HCT116 (cell line): ENCODE results near the gene VAV1. TPM values are rescaled to one million over a fixed set of nuclear protein-coding genes. Genes with fewer than 3 reads are reported as not detected.

ENCODE experiments used
- ATAC-seq: fragments of 200-7000 bp; cut with Tn5 transposase; 2 replicates; pipeline ENCODE4 v1.9.1; 2020; ENCODE audit warnings: mild to moderate bottlenecking, moderate library complexity
- BruUV-seq: library from RNA; stranded (reverse); fragments of 400-500 nt; replicated peaks from 2 replicates; lab custom pipeline; 2021; lab: Mats Ljungman, UMichigan
- CTCF ChIA-PET: fragments of 300-600 bp; sonication (Branson Sonifier 250); formaldehyde crosslinking; loops from one replicate; lab custom pipeline; 2021; ENCODE audit warnings: antibody characterized with exemption; lab: Charles Lee
- POLR2A ChIA-PET: fragments of 300-600, 350-600 bp; sonication (Branson Sonifier 250); formaldehyde crosslinking; loops from one replicate; lab custom pipeline; 2021; ENCODE audit warnings: antibody characterized with exemption; lab: Charles Lee
- RAD21 ChIA-PET, 2 experiments: fragments of 300-600 bp; sonication (Branson Sonifier 250); formaldehyde crosslinking; loops; one replicate each; lab custom pipeline; 2023; ENCODE audit warnings: low total read pairs in 2 of 2; ENCODE audit not compliant: uncharacterized antibody in 2 of 2, unreplicated experiment in 2 of 2, low non-redundant PET in 1 of 2; lab: Charles Lee
- DNase-seq: peaks from one replicate; pipeline ENCODE4 v3.0.0-alpha.2; 2010; ENCODE audit warnings: low read depth, low spot score
- H2AFZ ChIP-seq: fragments of 200-600 bp; shearing (Covaris generic), sonication (generic); 2 replicates; pipeline ENCODE4 v1.6.1; 2017; ENCODE audit warnings: low read depth, mixed run types, mixed read lengths, antibody characterized with exemption, low read length; ENCODE audit not compliant: poor library complexity, severe bottlenecking
- H3K27ac ChIP-seq: 2 replicates; pipeline ENCODE4 v1.5.1; 2012; ENCODE audit warnings: low read depth, low read length
- H3K27me3 ChIP-seq: fragments of 200-600 bp; sonication (generic); 2 replicates; pipeline ENCODE4 v1.6.1; 2016; ENCODE audit warnings: mixed run types, low read length, mixed read lengths; ENCODE audit not compliant: insufficient read depth
- H3K36me3 ChIP-seq, 2 experiments: fragments of 200-500 bp in 1 of 2; fragments of 200-600 bp in 1 of 2; sonication (Bioruptor generic) in 1 of 2; sonication (generic) in 1 of 2; 2 replicates each; pipeline versions ENCODE4 v1.5.1 to v1.6.1; 2014 to 2016; ENCODE audit warnings: low read length in 2 of 2, inconsistent platforms in 1 of 2, mixed read lengths in 1 of 2, mixed run types in 1 of 2; ENCODE audit not compliant: insufficient read depth in 2 of 2, control insufficient read depth in 1 of 2
- H3K4me1 ChIP-seq, 2 experiments: fragments of 200-600 bp in 1 of 2; sonication (generic) in 1 of 2; 2 replicates each; pipeline versions ENCODE4 v1.5.1 to v1.6.1; 2012 to 2017; ENCODE audit warnings: low read length in 2 of 2, inconsistent platforms in 1 of 2, mild to moderate bottlenecking in 1 of 2, mixed read lengths in 1 of 2, mixed run types in 1 of 2, moderate library complexity in 1 of 2; ENCODE audit not compliant: insufficient read depth in 2 of 2, control insufficient read depth in 1 of 2
- H3K4me2 ChIP-seq: fragments of 200-600 bp; sonication (generic); 2 replicates; pipeline ENCODE4 v1.6.1; 2017; ENCODE audit warnings: mixed run types, low read length, mixed read lengths
- H3K4me3 ChIP-seq, 2 experiments: fragments of 200-600 bp in 1 of 2; sonication (generic) in 1 of 2; replicated peaks in 1 of 2; 2 replicates each; pipeline ENCODE4 v1.5.1; 2011 to 2016; ENCODE audit warnings: low read length in 2 of 2, control low read depth in 1 of 2, low read depth in 1 of 2, mild to moderate bottlenecking in 1 of 2, mixed read lengths in 1 of 2, mixed run types in 1 of 2
- H3K79me2 ChIP-seq: fragments of 200-600 bp; sonication (generic); 2 replicates; pipeline ENCODE4 v1.6.1; 2017; ENCODE audit warnings: mild to moderate bottlenecking, mixed run types, low read length, moderate library complexity, mixed read lengths; ENCODE audit not compliant: insufficient read depth
- H3K9ac ChIP-seq: fragments of 200-600 bp; sonication (generic); 2 replicates; pipeline ENCODE4 v1.6.1; 2016; ENCODE audit warnings: low read length, mixed read lengths
- H3K9me2 ChIP-seq: fragments of 200-600 bp; sonication (generic), shearing (Covaris generic); 2 replicates; pipeline ENCODE4 v1.6.1; 2017; ENCODE audit warnings: mixed run types, mild to moderate bottlenecking, moderate library complexity; ENCODE audit not compliant: insufficient read depth
- H3K9me3 ChIP-seq, 2 experiments: fragments of 200-500 bp in 1 of 2; fragments of 200-600 bp in 1 of 2; sonication (Bioruptor generic) in 1 of 2; sonication (generic) in 1 of 2; 2 replicates each; pipeline ENCODE4 v1.6.1; 2014 to 2017; ENCODE audit warnings: low read length in 2 of 2, mixed read lengths in 2 of 2, inconsistent platforms in 1 of 2, low read depth in 1 of 2, mild to moderate bottlenecking in 1 of 2, mixed run types in 1 of 2, moderate library complexity in 1 of 2; ENCODE audit not compliant: control insufficient read depth in 1 of 2, insufficient read depth in 1 of 2
- H4K20me1 ChIP-seq: fragments of 200-600 bp; sonication (generic), shearing (Covaris generic); 2 replicates; pipeline ENCODE4 v1.6.1; 2017; ENCODE audit warnings: mixed run types, mild to moderate bottlenecking, moderate library complexity; ENCODE audit not compliant: insufficient read depth
- CBX3 ChIP-seq: IDR thresholded peaks from 2 replicates; pipeline ENCODE4 v1.6.1; 2012; ENCODE audit warnings: low read depth
- CEBPB ChIP-seq: IDR thresholded peaks from 2 replicates; pipeline ENCODE4 v1.6.1; 2012; ENCODE audit warnings: low read depth
- CTCF ChIP-seq, 3 experiments: fragments of 200-600 bp in 1 of 3; sonication (generic) in 1 of 3; IDR thresholded peaks in 2 of 3; conservative IDR thresholded peaks in 1 of 3; 2 replicates each; pipeline ENCODE4 v1.5.1; 2012 to 2017; ENCODE audit warnings: low read depth in 2 of 3, low read length in 2 of 3, antibody characterized with exemption in 1 of 3, borderline replicate concordance in 1 of 3, control low read depth in 1 of 3, mild to moderate bottlenecking in 1 of 3, mixed read lengths in 1 of 3, mixed run types in 1 of 3, moderate library complexity in 1 of 3; ENCODE audit not compliant: insufficient read depth in 1 of 3
- EGR1 ChIP-seq: IDR thresholded peaks from 2 replicates; pipeline ENCODE4 v1.6.1; 2012; ENCODE audit warnings: low read depth
- ELF1 ChIP-seq: IDR thresholded peaks from 2 replicates; pipeline ENCODE4 v1.6.1; 2012; ENCODE audit warnings: low read depth, borderline replicate concordance
- EZH2 ChIP-seq: fragments of 200-600 bp; sonication (generic); IDR thresholded peaks from 2 replicates; pipeline ENCODE4 v1.6.1; 2017; ENCODE audit warnings: antibody characterized with exemption, mixed run types
- EZH2phosphoT487 ChIP-seq: fragments of 200-600 bp; IDR thresholded peaks from 2 replicates; pipeline ENCODE4 v1.6.1; 2018; ENCODE audit warnings: antibody characterized with exemption, borderline replicate concordance
- FOSL1 ChIP-seq: IDR thresholded peaks from 2 replicates; pipeline ENCODE4 v1.6.1; 2012; ENCODE audit warnings: low read depth
- JUND ChIP-seq: IDR thresholded peaks from 2 replicates; pipeline ENCODE4 v1.6.1; 2012
- MAX ChIP-seq: IDR thresholded peaks from 2 replicates; pipeline ENCODE4 v1.6.1; 2012
- POLR2A ChIP-seq: IDR thresholded peaks from 2 replicates; pipeline ENCODE4 v1.7.0; 2011; ENCODE audit warnings: borderline replicate concordance; ENCODE audit not compliant: insufficient read depth, insufficient read length; ENCODE audit errors: extremely low read depth
- POLR2AphosphoS5 ChIP-seq: IDR thresholded peaks from 2 replicates; pipeline ENCODE4 v1.6.1; 2011; ENCODE audit warnings: mild to moderate bottlenecking, low read depth, low read length, moderate library complexity
- RAD21 ChIP-seq: IDR thresholded peaks from 2 replicates; pipeline ENCODE4 v1.6.1; 2012; ENCODE audit warnings: low read depth, mild to moderate bottlenecking
- REST ChIP-seq: IDR thresholded peaks from 2 replicates; pipeline ENCODE4 v1.6.1; 2012; ENCODE audit warnings: low read depth
- SIN3A ChIP-seq: IDR thresholded peaks from 2 replicates; pipeline ENCODE4 v1.6.1; 2012; ENCODE audit warnings: low read depth
- SP1 ChIP-seq: IDR thresholded peaks from 2 replicates; pipeline ENCODE4 v1.6.1; 2012; ENCODE audit warnings: low read depth
- SRF ChIP-seq: IDR thresholded peaks from 2 replicates; pipeline ENCODE4 v1.6.1; 2012; ENCODE audit warnings: low read depth
- TCF7L2 ChIP-seq: IDR thresholded peaks from 2 replicates; pipeline ENCODE4 v1.7.0; 2011; ENCODE audit warnings: borderline replicate concordance, inconsistent platforms; ENCODE audit not compliant: insufficient read depth, insufficient read length; ENCODE audit errors: extremely low read depth
- ZBTB33 ChIP-seq: IDR thresholded peaks from 2 replicates; pipeline ENCODE4 v1.6.1; 2011; ENCODE audit warnings: mild to moderate bottlenecking, low read length, moderate library complexity; ENCODE audit not compliant: insufficient replicate concordance; ENCODE audit errors: extremely low read depth
- ZFX ChIP-seq: fragments of 450-650 bp; IDR thresholded peaks from 2 replicates; pipeline ENCODE4 v1.6.1; 2017
- intact Hi-C: fragments of 100-400 bp; cut with micrococcal nuclease; formaldehyde crosslinking; loops from 2 replicates; pipeline ENCODE4 v1.10.0; 2022
- total RNA-seq: library from RNA; stranded (reverse); gene quantifications from one replicate; pipeline ENCODE4 v1.2.1, GENCODE V29; 2021; ENCODE audit not compliant: unreplicated experiment

VAV1 gene
- total RNA-seq, 1 experiment from 2014 or later = 20.6 TPM

GRCh38 chr19:6772866-6773322 lies 386 bp downstream of the VAV1 start:
- Histone ChIP-seq H3K4me3 (no peak overlapping the region), H4K20me1 (no peaks in the 10 kb centered on the region), H3K4me2 (no peak overlapping the region), H3K9me2 (no peaks in the 10 kb centered on the region), H3K27ac (no peak overlapping the region), H3K79me2 (no peaks in the 10 kb centered on the region), H3K9me3 (no peaks in the 10 kb centered on the region), H3K36me3 (no peaks in the 10 kb centered on the region), H3K9ac (no peak overlapping the region), H3K27me3 (no peaks in the 10 kb centered on the region), H3K4me1 (peaks cover 3 to 11% of the 10 kb centered on the region in 2 experiments; a peak in 2 of 4 replicates), H2AFZ (no peak overlapping the region)
- CTCF ChIA-PET = no interaction called here
- RAD21 ChIA-PET = interaction anchor here in 1 of 2 experiments (0.6 kb wide), 1 partner anchor 13 kb away, joined by 5 read pairs; no protein-coding TSS in a partner anchor
- DNase-seq (no peak), ATAC-seq (no peak)
- POLR2A ChIA-PET = no interaction called here
- intact Hi-C loops = no loop called here
- BruUV-seq = no TSS peak
- TF ChIP-seq EZH2phosphoT487 (no peak), SRF (no peak), EGR1 (no peak), JUND (no peak), CTCF (IDR thresholded peaks at IDR 0.05 in 2 of 3, conservative IDR thresholded peaks at IDR 0.05 in 1 of 3; ENCODE audit: borderline replicate concordance in 1 of 3, insufficient read depth in 1 of 3, low read depth in 2 of 3, low read length in 2 of 3) (no peak), RAD21 (no peak), CBX3 (no peak), EZH2 (no peak), ZFX (no peak), MAX (no peak), SIN3A (no peak), POLR2A (no peak), FOSL1 (no peak), CEBPB (no peak), SP1 (no peak), ZBTB33 (no peak), REST (no peak), POLR2AphosphoS5 (no peak), ELF1 (no peak), TCF7L2 (no peak)
